PFSK-1 (cell line): ENCODE data around the gene CES3.

Experiments used
- FOXP2 ChIP-seq: optimal IDR thresholded peaks from 2 replicates; pipeline ENCODE3; 2011; ENCODE audit warnings: borderline replicate concordance, control low read depth, inconsistent platforms; ENCODE audit not compliant: insufficient read depth; ENCODE audit errors: extremely low read length, extremely low read depth
- POLR2AphosphoS5 ChIP-seq: IDR thresholded peaks from 2 replicates; pipeline ENCODE4 v1.6.1; 2012; ENCODE audit warnings: low read depth, mild to moderate bottlenecking, control low read depth, low read length, moderate library complexity
- SIN3A ChIP-seq: IDR thresholded peaks from 2 replicates; pipeline ENCODE4 v1.6.1; 2012; ENCODE audit warnings: mild to moderate bottlenecking, low read length, moderate library complexity, borderline replicate concordance; ENCODE audit not compliant: insufficient read depth
- TAF1 ChIP-seq: IDR thresholded peaks from 2 replicates; pipeline ENCODE4 v1.6.1; 2012; ENCODE audit warnings: low read length, control low read depth, borderline replicate concordance; ENCODE audit not compliant: insufficient read depth
- TF ChIP-seq, protein P1 (sequence below), 2 experiments: IDR thresholded peaks; 2 replicates each; pipeline versions ENCODE4 v1.6.1 to v1.8.0; 2011 to 2012; ENCODE audit warnings: low read depth in 2 of 2, low read length in 2 of 2, control low read depth in 1 of 2, inconsistent platforms in 1 of 2, mild to moderate bottlenecking in 1 of 2, moderate library complexity in 1 of 2; ENCODE audit not compliant: insufficient read depth in 1 of 2

The CES3 gene

DNA sequence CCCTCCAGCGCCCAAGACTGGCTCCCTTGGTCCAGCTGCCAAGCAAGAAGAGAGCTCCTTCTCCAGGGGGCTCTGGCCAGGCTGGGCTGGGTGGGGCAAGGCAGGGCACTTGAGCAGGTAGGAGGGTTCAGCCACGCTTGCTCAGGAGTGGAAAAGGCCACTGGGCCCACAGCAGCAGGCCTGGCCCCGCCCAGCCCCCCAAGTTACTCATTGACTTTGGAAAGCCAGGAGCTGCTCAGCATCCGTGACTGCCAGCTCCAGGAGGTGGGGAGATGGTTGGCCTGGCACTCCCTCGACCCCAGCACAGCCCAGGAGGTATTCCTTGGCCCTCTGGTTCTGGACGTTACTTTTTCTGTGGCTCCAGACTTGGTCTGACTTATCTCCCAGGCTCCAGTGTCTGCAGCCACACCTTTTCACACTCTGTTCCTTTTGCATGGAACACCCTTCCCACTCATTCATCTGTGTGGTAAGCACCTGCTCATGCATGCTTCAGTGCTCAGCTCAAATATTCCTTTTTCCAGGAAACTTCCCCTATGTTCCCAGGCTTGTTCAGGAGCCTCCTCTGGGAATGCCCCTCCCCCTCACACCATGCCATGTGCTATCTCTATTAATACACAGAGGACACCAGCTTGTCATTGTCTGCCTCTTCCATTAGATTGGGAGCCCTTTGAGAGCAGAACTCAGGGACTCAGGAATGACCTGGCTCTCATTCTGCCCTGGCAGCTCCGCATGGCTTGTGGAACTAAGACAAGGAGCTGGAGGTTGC lies 42.1 kb upstream of the CES3 start, which contains the start of gene CDH16:
TSS of gene CDH16 (minus strand) at position 83 of the 766 bp plus-strand sequence. CDS start 820 bp downstream, outside the sequence.
- TF ChIP-seq TAF1 (no peak), POLR2AphosphoS5 (no peak), SIN3A (no peak), FOXP2 (no peak)
- TF ChIP-seq, protein P1, sequence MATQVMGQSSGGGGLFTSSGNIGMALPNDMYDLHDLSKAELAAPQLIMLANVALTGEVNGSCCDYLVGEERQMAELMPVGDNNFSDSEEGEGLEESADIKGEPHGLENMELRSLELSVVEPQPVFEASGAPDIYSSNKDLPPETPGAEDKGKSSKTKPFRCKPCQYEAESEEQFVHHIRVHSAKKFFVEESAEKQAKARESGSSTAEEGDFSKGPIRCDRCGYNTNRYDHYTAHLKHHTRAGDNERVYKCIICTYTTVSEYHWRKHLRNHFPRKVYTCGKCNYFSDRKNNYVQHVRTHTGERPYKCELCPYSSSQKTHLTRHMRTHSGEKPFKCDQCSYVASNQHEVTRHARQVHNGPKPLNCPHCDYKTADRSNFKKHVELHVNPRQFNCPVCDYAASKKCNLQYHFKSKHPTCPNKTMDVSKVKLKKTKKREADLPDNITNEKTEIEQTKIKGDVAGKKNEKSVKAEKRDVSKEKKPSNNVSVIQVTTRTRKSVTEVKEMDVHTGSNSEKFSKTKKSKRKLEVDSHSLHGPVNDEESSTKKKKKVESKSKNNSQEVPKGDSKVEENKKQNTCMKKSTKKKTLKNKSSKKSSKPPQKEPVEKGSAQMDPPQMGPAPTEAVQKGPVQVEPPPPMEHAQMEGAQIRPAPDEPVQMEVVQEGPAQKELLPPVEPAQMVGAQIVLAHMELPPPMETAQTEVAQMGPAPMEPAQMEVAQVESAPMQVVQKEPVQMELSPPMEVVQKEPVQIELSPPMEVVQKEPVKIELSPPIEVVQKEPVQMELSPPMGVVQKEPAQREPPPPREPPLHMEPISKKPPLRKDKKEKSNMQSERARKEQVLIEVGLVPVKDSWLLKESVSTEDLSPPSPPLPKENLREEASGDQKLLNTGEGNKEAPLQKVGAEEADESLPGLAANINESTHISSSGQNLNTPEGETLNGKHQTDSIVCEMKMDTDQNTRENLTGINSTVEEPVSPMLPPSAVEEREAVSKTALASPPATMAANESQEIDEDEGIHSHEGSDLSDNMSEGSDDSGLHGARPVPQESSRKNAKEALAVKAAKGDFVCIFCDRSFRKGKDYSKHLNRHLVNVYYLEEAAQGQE (IDR thresholded peaks at IDR 0.05; ENCODE audit: insufficient read depth in 1 of 2, low read depth in 2 of 2, low read length in 2 of 2) = no peak

DNA sequence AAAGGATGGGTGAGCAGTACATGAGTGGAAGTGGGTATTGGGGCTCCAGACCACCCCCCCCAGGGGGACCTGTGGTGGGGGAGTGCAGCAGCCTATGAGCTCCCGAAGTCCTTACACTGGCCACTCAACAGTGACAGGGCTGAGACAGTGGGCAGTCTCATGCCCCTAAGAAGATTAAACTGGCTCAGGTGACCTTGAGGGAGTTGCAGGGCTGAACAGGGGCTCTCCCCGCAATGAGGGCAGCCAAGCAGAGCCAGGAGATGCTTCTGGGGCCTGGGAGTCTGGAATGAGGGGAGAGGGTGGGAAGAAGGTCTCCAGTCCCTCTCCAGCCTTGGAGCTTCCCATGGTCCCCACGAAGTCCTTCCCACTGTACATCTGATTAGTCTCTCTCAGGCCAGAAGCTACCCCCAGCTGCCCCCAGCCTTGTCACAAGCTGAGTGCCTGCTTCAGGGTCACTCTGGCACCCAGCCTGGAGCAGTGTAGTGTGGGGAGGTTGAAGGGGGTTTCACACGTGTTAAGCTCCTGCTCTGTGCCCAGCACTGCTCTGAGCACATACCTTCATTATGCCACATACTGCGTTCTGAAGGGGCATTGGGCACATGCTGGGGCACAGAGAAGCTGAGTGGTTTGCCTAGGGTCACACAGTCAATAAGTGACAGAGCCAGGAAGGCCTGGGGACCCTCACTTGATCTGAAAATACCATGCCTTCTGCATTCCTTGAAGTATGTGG lies 41.3 kb upstream of the CES3 start:
- TF ChIP-seq, protein P1 (IDR thresholded peaks at IDR 0.05; ENCODE audit: insufficient read depth in 1 of 2, low read depth in 2 of 2, low read length in 2 of 2) = no peak
- TF ChIP-seq SIN3A (no peak), POLR2AphosphoS5 (no peak), TAF1 (no peak), FOXP2 (no peak)

DNA sequence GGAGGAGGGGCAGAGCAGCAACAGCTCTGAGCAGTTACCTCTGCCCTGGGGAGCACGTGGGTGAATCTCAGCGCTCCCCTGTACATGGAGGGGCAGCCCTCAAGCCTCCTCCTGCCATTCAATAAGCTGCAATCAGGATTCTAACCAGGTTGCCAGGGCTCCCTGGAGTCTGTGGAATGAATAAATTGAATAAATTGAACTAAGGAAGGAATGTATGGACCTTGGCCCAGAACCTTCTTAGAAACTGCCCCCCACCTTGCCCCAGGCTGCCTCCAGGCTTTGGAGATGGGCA lies 40.8 kb upstream of the CES3 start:
- TF ChIP-seq, protein P1 (IDR thresholded peaks at IDR 0.05; ENCODE audit: insufficient read depth in 1 of 2, low read depth in 2 of 2, low read length in 2 of 2) = no peak
- TF ChIP-seq FOXP2 (no peak), TAF1 (no peak), SIN3A (no peak), POLR2AphosphoS5 (no peak)

DNA sequence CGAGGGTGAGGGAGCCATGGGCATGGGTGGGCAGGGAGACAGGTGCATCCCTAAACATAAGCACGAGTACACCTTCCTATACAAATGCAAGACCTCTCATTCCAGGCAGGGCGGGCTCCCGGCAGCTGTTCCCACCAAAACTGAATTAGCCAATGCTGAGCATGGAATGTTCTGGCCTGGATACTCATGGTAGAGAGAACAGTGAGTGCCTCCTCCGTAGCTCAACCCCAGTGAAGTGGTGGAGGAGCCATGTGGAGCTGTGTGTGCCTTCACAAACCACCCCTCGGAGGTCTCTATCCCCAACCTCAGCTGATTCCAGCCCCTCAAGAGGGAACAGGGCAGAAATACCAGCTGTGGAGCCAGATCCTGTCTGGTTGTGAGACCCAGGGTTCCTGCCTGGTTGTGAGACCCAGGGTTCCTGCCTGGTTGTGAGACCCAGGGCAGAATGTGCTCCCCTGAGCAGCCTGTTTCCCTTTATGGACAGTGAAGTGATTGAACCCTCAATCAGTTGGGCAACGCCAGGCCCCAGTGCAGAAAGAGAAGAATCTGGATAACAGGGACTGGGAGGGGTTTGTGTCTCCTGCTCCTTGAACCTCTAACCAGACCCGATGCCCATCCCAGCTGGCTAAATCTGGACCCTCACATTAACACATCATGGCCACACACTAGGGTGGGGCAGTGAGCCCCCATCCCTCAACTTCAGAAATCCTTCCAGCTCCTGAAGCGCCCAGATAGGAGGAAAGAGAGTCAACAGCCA lies 40.0 kb upstream of the CES3 start:
- TF ChIP-seq TAF1 = no peak
- no peak for TF ChIP-seq SIN3A
- TF ChIP-seq, protein P1 (IDR thresholded peaks at IDR 0.05; ENCODE audit: insufficient read depth in 1 of 2, low read depth in 2 of 2, low read length in 2 of 2) = no peak
- no peak for TF ChIP-seq POLR2AphosphoS5
- no peak for TF ChIP-seq FOXP2
